Keratinocyte (primary cell): ENCODE measurements around the gene CACNA2D1. TPM values are rescaled to one million over a fixed set of nuclear protein-coding genes. Genes with fewer than 3 reads are reported as not detected.
A peak's percentile ranks its signal among the peaks of the same experiment; 100 is the strongest.

Experiments
- DNase-seq: peaks from one replicate; pipeline ENCODE4 v3.0.0-alpha.2; 2011; ENCODE audit warnings: low read depth, missing footprints, low spot score
- FAIRE-seq: peaks from 2 replicates; lab custom pipeline; 2011; peaks lifted over from hg19 to GRCh38; lab: Jason Lieb, UNC
- H2AFZ ChIP-seq: 2 replicates; pipeline ENCODE4 v1.6.0; 2012; ENCODE audit warnings: low read length, control low read depth, inconsistent platforms; ENCODE audit not compliant: control insufficient read depth
- H3K27ac ChIP-seq: 2 replicates; pipeline ENCODE4 v1.5.1; 2011; ENCODE audit warnings: low read length; ENCODE audit not compliant: control insufficient read depth, insufficient read depth
- H3K27me3 ChIP-seq: 3 replicates; pipeline ENCODE4 v1.6.0; 2011; ENCODE audit warnings: low read length; ENCODE audit not compliant: control insufficient read depth, insufficient read depth; ENCODE audit errors: extremely low read depth
- H3K36me3 ChIP-seq, 2 experiments: 2 replicates in 1 of 2; 3 replicates in 1 of 2; pipeline ENCODE4 v1.5.1; 2011; ENCODE audit warnings: low read length in 2 of 2, mild to moderate bottlenecking in 1 of 2; ENCODE audit not compliant: control insufficient read depth in 2 of 2, insufficient read depth in 2 of 2; ENCODE audit errors: extremely low read depth in 1 of 2
- H3K4me1 ChIP-seq: 3 replicates; pipeline ENCODE4 v1.5.1; 2011; ENCODE audit warnings: low read length; ENCODE audit not compliant: control insufficient read depth, insufficient read depth; ENCODE audit errors: extremely low read depth
- H3K4me2 ChIP-seq: 3 replicates; pipeline ENCODE4 v1.6.0; 2011; ENCODE audit warnings: low read depth, low read length; ENCODE audit not compliant: control insufficient read depth, insufficient read depth; ENCODE audit errors: extremely low read depth
- H3K4me3 ChIP-seq, 3 experiments: fragments of 200-600 bp in 1 of 3; sonication (generic) in 1 of 3; 2 replicates in 2 of 3; 3 replicates in 1 of 3; pipeline ENCODE4 v1.5.1; 2011 to 2016; ENCODE audit warnings: low read length in 3 of 3, mild to moderate bottlenecking in 3 of 3, control low read depth in 2 of 3, inconsistent platforms in 1 of 3, low read depth in 1 of 3, mixed read lengths in 1 of 3, mixed run types in 1 of 3, moderate library complexity in 1 of 3; ENCODE audit not compliant: control insufficient read depth in 2 of 3, insufficient read depth in 2 of 3; ENCODE audit errors: extremely low read depth in 1 of 3
- H3K79me2 ChIP-seq: 2 replicates; pipeline ENCODE4 v1.6.0; 2012; ENCODE audit warnings: low read length; ENCODE audit not compliant: control insufficient read depth, insufficient read depth
- H3K9ac ChIP-seq: 3 replicates; pipeline ENCODE4 v1.6.0; 2011; ENCODE audit warnings: low read length; ENCODE audit not compliant: control insufficient read depth, insufficient read depth; ENCODE audit errors: extremely low read depth
- H3K9me1 ChIP-seq: 3 replicates; pipeline ENCODE4 v1.6.0; 2011; ENCODE audit warnings: low read length; ENCODE audit not compliant: control insufficient read depth, insufficient read depth; ENCODE audit errors: extremely low read depth
- H3K9me3 ChIP-seq: 2 replicates; pipeline ENCODE4 v1.5.1; 2012; ENCODE audit warnings: low read depth, low read length; ENCODE audit not compliant: control insufficient read depth
- H4K20me1 ChIP-seq: 3 replicates; pipeline ENCODE4 v1.6.0; 2011; ENCODE audit warnings: low read length; ENCODE audit not compliant: control insufficient read depth, insufficient read depth; ENCODE audit errors: extremely low read depth
- EZH2 ChIP-seq: IDR thresholded peaks from one replicate; pipeline ENCODE4 v1.6.1; 2012; ENCODE audit warnings: inconsistent platforms, mild to moderate bottlenecking, low read length, moderate library complexity
- dilution Hi-C: fragments of 300-500 bp; cut with MboI; formaldehyde crosslinking; loops from one replicate; pipeline ENCODE4 v1.7.0; 2020; ENCODE audit warnings: low sequenced_read_pairs; ENCODE audit not compliant: extremely low pct_ligation_motif_present
- polyA plus RNA-seq, 5 experiments: library from polyadenylated mRNA; depleted of rRNA in 3 of 5; stranded (reverse) in 3 of 5; stranded (forward) in 1 of 5; unstranded in 1 of 5; fragments of >200 nt; gene quantifications; 1 replicate in 1 of 5; 2 replicates in 3 of 5; 3 replicates in 1 of 5; pipeline versions ENCODE4 v1.2.1 to v1.2.3, GENCODE V29; 2011 to 2012; ENCODE audit warnings: missing spikeins in 2 of 5, low read depth in 1 of 5, low replicate concordance in 1 of 5
- TF ChIP-seq, protein P1 (sequence below), 3 experiments: IDR thresholded peaks in 1 of 3; conservative IDR thresholded peaks in 1 of 3; optimal IDR thresholded peaks in 1 of 3; 2 replicates in 2 of 3; 3 replicates in 1 of 3; pipeline versions ENCODE3 to v1.5.1; 2011; ENCODE audit warnings: low read length in 3 of 3, mild to moderate bottlenecking in 3 of 3, moderate library complexity in 2 of 3, control low read depth in 1 of 3, inconsistent platforms in 1 of 3; ENCODE audit not compliant: insufficient read depth in 2 of 3; ENCODE audit errors: extremely low read depth in 1 of 3

The CACNA2D1 gene
- polyA plus RNA-seq, 1 donor (not counting 4 experiments of a cell fraction or from before 2014, with no cell fraction given), result 1.8 TPM

DNA sequence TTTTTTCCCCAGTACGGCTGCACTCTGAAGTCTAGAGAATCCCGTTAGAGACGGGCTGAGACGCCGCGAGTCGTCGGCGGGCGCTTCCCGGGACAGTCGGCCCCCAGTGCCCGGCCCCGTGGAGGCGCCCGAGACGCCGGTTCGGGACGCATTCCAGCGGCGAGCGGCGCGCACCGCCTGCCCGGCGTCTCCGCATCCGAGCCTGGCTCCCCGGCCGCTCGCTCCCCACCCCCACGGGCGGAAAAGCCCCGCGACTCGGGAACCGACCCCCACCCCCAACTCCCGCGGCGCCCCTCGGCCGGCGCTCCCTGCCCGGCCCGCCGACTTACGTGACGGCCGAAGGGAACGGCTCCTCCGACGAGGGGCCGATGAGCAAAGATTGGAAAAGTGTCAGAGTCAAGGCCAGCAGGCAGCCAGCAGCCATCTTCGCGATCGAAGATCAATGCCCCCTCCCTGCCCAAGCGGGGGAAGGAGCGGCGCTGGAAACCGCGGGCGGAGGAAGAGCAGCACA, 486 bp downstream of the CACNA2D1 start:
- H2AFZ ChIP-seq, result peak overlapping the region; percentile 91
- no peak for TF ChIP-seq EZH2
- TF ChIP-seq, protein P1, sequence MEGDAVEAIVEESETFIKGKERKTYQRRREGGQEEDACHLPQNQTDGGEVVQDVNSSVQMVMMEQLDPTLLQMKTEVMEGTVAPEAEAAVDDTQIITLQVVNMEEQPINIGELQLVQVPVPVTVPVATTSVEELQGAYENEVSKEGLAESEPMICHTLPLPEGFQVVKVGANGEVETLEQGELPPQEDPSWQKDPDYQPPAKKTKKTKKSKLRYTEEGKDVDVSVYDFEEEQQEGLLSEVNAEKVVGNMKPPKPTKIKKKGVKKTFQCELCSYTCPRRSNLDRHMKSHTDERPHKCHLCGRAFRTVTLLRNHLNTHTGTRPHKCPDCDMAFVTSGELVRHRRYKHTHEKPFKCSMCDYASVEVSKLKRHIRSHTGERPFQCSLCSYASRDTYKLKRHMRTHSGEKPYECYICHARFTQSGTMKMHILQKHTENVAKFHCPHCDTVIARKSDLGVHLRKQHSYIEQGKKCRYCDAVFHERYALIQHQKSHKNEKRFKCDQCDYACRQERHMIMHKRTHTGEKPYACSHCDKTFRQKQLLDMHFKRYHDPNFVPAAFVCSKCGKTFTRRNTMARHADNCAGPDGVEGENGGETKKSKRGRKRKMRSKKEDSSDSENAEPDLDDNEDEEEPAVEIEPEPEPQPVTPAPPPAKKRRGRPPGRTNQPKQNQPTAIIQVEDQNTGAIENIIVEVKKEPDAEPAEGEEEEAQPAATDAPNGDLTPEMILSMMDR (optimal IDR thresholded peaks at IDR 0.05 in 1 of 3, IDR thresholded peaks at IDR 0.05 in 1 of 3, conservative IDR thresholded peaks at IDR 0.05 in 1 of 3; ENCODE audit: extremely low read depth in 1 of 3, insufficient read depth in 2 of 3, low read length in 3 of 3), result no peak
- H3K4me2 ChIP-seq, result peak overlapping the region; percentile 82
- H3K4me3 ChIP-seq, result peak overlapping the region; percentile 57 to 85 (median 73)
- H3K36me3 ChIP-seq, result no peaks in the 10 kb centered on the region
- no peaks in the 10 kb centered on the region for H3K9me1 ChIP-seq
- H3K27me3 ChIP-seq, result no peaks in the 10 kb centered on the region
- DNase-seq (no peak), FAIRE-seq (no peak)
- no peaks in the 10 kb centered on the region for H3K9me3 ChIP-seq
- no peak overlapping the region for H3K27ac ChIP-seq
- H3K4me1 ChIP-seq, result peaks cover 10% of the 10 kb centered on the region
- H3K9ac ChIP-seq, result peak overlapping the region; percentile 60
- H4K20me1 ChIP-seq, result no peaks in the 10 kb centered on the region
- dilution Hi-C loops, result no loop called here
- H3K79me2 ChIP-seq, result no peaks in the 10 kb centered on the region

DNA sequence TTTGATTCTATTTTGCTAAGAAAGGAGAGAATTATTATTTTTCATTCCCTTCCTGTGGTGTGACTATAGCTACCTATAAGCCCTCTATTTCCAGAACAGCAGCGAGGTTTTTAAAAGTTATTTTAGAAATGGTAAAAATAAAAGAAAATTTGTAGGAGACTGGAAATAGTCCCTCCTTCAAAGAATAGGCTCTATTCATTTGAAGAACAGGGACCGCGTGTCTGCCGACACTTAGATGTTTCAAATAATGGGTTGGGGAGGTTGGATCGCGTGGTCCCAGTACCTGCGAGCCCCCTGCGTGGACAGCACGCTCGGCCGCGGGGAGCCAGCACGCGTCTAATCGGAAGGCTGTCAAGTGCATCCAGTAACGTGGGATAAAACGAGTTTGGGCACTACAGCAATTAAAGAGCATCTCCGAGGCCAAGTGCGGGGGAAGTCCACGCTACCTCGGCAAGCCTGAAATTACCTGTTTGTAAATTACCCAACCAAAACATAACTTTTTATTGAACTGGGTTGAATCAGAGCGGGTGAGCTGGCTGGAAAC, 1.0 kb downstream of the CACNA2D1 start:
- Histone ChIP-seq H4K20me1 (no peaks in the 10 kb centered on the region), H3K4me2 (peak overlapping the region; percentile 82), H3K79me2 (no peaks in the 10 kb centered on the region), H3K4me3 (peak overlapping the region; percentile 57 to 85 (median 73)), H3K9me1 (no peaks in the 10 kb centered on the region), H3K27me3 (no peaks in the 10 kb centered on the region), H3K9me3 (no peaks in the 10 kb centered on the region), H2AFZ (peak overlapping the region; percentile 91), H3K36me3 (no peaks in the 10 kb centered on the region), H3K27ac (no peak overlapping the region), H3K9ac (peak overlapping the region; percentile 60), H3K4me1 (peaks cover 10% of the 10 kb centered on the region)
- no peak for TF ChIP-seq EZH2
- TF ChIP-seq, protein P1 (optimal IDR thresholded peaks at IDR 0.05 in 1 of 3, IDR thresholded peaks at IDR 0.05 in 1 of 3, conservative IDR thresholded peaks at IDR 0.05 in 1 of 3; ENCODE audit: extremely low read depth in 1 of 3, insufficient read depth in 2 of 3, low read length in 3 of 3), result no peak
- dilution Hi-C loops, result no loop called here
- FAIRE-seq (no peak), DNase-seq (no peak)
